Right cardiac atrium (tissue), 5 donors: ENCODE measurements around the gene ADSS1. TPM values are rescaled to one million over a fixed set of nuclear protein-coding genes. Genes with fewer than 3 reads are reported as not detected.

ENCODE experiments used
- ATAC-seq, 2 donors: fragments of 200-7000 bp; cut with Tn5 transposase; one replicate each; pipeline versions ENCODE4 v1.8.0 to v1.9.1; 2020; ENCODE audit warnings: moderate library complexity in 2 of 2, mild to moderate bottlenecking in 1 of 2
- DNase-seq, 3 donors: peaks; one replicate each; pipeline ENCODE4 v3.0.0-alpha.2; 2020
- H3K27ac ChIP-seq: one replicate; pipeline ENCODE4 v1.5.1; 2013; ENCODE audit warnings: mild to moderate bottlenecking, low read length, control low read depth, moderate library complexity
- H3K27me3 ChIP-seq: one replicate; pipeline ENCODE4 v1.6.1; 2013; ENCODE audit not compliant: control insufficient read depth, insufficient read depth
- H3K4me1 ChIP-seq: one replicate; pipeline ENCODE4 v1.6.1; 2013; ENCODE audit warnings: low read length; ENCODE audit not compliant: control insufficient read depth, insufficient read depth
- H3K4me3 ChIP-seq: one replicate; pipeline ENCODE4 v1.5.1; 2013; ENCODE audit warnings: low read length, control low read depth
- H3K9me3 ChIP-seq: one replicate; pipeline ENCODE4 v1.6.1; 2013; ENCODE audit warnings: low read length; ENCODE audit not compliant: control insufficient read depth
- WGBS: extraction: QIAGEN DNeasy Blood & Tissue Kit; methylation state at CpG from one replicate; pipeline ENCODE4 v1.1.7; 2013; 5-methylcytosine and 5-hydroxymethylcytosine counted together
- intact Hi-C, 4 donors: fragments of 100-400 bp; cut with DNase I; formaldehyde crosslinking; loops; one replicate each; pipeline versions ENCODE4 v1.11.0 to v1.14.0; 2022 to 2023
- polyA plus RNA-seq: library from polyadenylated mRNA; stranded (reverse); fragments of 200-250 nt; gene quantifications from one replicate; pipeline ENCODE4 v1.2.3, GENCODE V29; 2013
- total RNA-seq, 4 donors: library from RNA; stranded (reverse); fragmentation: NEBNext Ultra II Directional; extraction: Animal tissue kit (Norgen Biotek cat#: 25700); gene quantifications; one replicate each; pipeline ENCODE4 v1.2.1, GENCODE V29; 2021
- donor health status: healthy with polysubstance abuse.
- donor health status: DM: no; HTN: yes; CAD: no.
- donor health status: DM: no; HTN: no; CAD: no.
- donor health status: DM: no; HTN: yes; CAD: no; lungs with severe emphysema.
- donor health status: DM: yes; HTN: yes; CAD: no.

Gene ADSS1
- total and polyA plus RNA-seq, 5 donors = 156 to 217 (median 199) TPM

GRCh38 chr14:104768437-104769323 is 44.7 kb downstream of the ADSS1 start:
- no peaks in the 10 kb centered on the region for H3K9me3 ChIP-seq
- H3K27me3 ChIP-seq = no peaks in the 10 kb centered on the region
- ATAC-seq = peak; percentile 88 to 89
- intact Hi-C loops = loop anchor here (5.0 kb wide), 2 partner anchors 54 to 59 kb away; no protein-coding TSS in a partner anchor
- H3K4me1 ChIP-seq = peaks cover 2% of the 10 kb centered on the region
- WGBS = 14% methylated on average over 25 of the region's 25 CpGs
- no peak overlapping the region for H3K4me3 ChIP-seq
- H3K27ac ChIP-seq = no peak overlapping the region
- DNase-seq = peak; percentile 86 to 96 (median 96)

- Histone ChIP-seq H3K4me3 (no peak overlapping the region), H3K27ac (no peak overlapping the region), H3K9me3 (no peaks in the 10 kb centered on the region), H3K27me3 (no peaks in the 10 kb centered on the region), H3K4me1 (peaks cover 2% of the 10 kb centered on the region)
- no peak for ATAC-seq
- intact Hi-C loops = loop anchor here (5.0 kb wide), 2 partner anchors 53 to 58 kb away; no protein-coding TSS in a partner anchor
- peak in 2 of 3 donors; percentile 53 for DNase-seq
- 73% methylated on average over 18 of the region's 18 CpGs for WGBS
These were observed 45.5 kb downstream of the ADSS1 start for GRCh38 chr14:104769324-104770071.

- ATAC-seq (no peak), DNase-seq (peak in 2 of 3 donors; percentile 50 to 55)
- Histone ChIP-seq H3K4me1 (peaks cover 2% of the 10 kb centered on the region), H3K27me3 (no peaks in the 10 kb centered on the region), H3K27ac (no peak overlapping the region), H3K4me3 (no peak overlapping the region), H3K9me3 (no peaks in the 10 kb centered on the region)
- intact Hi-C loops = no loop called here
- 81% methylated on average over 24 of the region's 24 CpGs for WGBS
These were observed 46.1 kb downstream of the ADSS1 start for GRCh38 chr14:104770072-104770579.

GRCh38 chr14:104770851-104771272 is 46.8 kb downstream of the ADSS1 start:
- no peak for ATAC-seq

GRCh38 chr14:104771374-104771773 is 47.3 kb downstream of the ADSS1 start:
- H3K9me3 ChIP-seq = no peaks in the 10 kb centered on the region
- intact Hi-C loops = no loop called here
- WGBS = 96% methylated on average over 4 of the region's 4 CpGs
- DNase-seq (peak in 1 of 3 donors; percentile 44), ATAC-seq (no peak)
- no peaks in the 10 kb centered on the region for H3K27me3 ChIP-seq
- H3K4me1 ChIP-seq = peaks cover 2% of the 10 kb centered on the region
- no peak overlapping the region for H3K4me3 ChIP-seq
- H3K27ac ChIP-seq = no peak overlapping the region

More at GRCh38 chr14:104770851-104771272, 46.8 kb downstream of the ADSS1 start:
- Histone ChIP-seq H3K27ac (no peak overlapping the region), H3K4me1 (peaks cover 2% of the 10 kb centered on the region), H3K27me3 (no peaks in the 10 kb centered on the region), H3K9me3 (no peaks in the 10 kb centered on the region), H3K4me3 (no peak overlapping the region)
- intact Hi-C loops = no loop called here
- WGBS = 89% methylated on average over 5 of the region's 5 CpGs
- peak in 2 of 3 donors; percentile 45 for DNase-seq

- DNase-seq (peak in 2 of 3 donors; percentile 45), ATAC-seq (no peak)
- Histone ChIP-seq H3K4me1 (peaks cover 2% of the 10 kb centered on the region), H3K27ac (no peak overlapping the region), H3K27me3 (no peaks in the 10 kb centered on the region), H3K9me3 (no peaks in the 10 kb centered on the region), H3K4me3 (no peak overlapping the region)
- WGBS = 91% methylated on average over 34 of the region's 34 CpGs
- intact Hi-C loops = no loop called here
These were observed 48.1 kb downstream of the ADSS1 start for GRCh38 chr14:104771918-104772706.

GRCh38 chr14:104772707-104773504 is 48.9 kb downstream of the ADSS1 start:
- no peaks in the 10 kb centered on the region for H3K9me3 ChIP-seq
- DNase-seq = peak in 2 of 3 donors; percentile 56 to 58
- H3K4me1 ChIP-seq = peaks cover 2% of the 10 kb centered on the region
- H3K27me3 ChIP-seq = no peaks in the 10 kb centered on the region
- H3K27ac ChIP-seq = no peak overlapping the region
- intact Hi-C loops = no loop called here
- 94% methylated on average over 38 of the region's 38 CpGs for WGBS
- no peak overlapping the region for H3K4me3 ChIP-seq
- no peak for ATAC-seq

- 86% methylated on average over 46 of the region's 46 CpGs for WGBS
- Histone ChIP-seq H3K4me3 (no peak overlapping the region), H3K9me3 (no peaks in the 10 kb centered on the region), H3K4me1 (peaks cover under 1% of the 10 kb centered on the region), H3K27ac (no peak overlapping the region), H3K27me3 (no peaks in the 10 kb centered on the region)
- DNase-seq (peak in 2 of 3 donors; percentile 45 to 60), ATAC-seq (no peak)
- intact Hi-C loops = no loop called here
These were observed 49.8 kb downstream of the ADSS1 start for GRCh38 chr14:104773505-104774452.

GRCh38 chr14:104774453-104775072 is 50.5 kb downstream of the ADSS1 start:
- H3K4me1 ChIP-seq = no peaks in the 10 kb centered on the region
- no peaks in the 10 kb centered on the region for H3K9me3 ChIP-seq
- WGBS = 87% methylated on average over 20 of the region's 20 CpGs
- ATAC-seq = no peak
- peak in 2 of 3 donors; percentile 46 to 50 for DNase-seq
- H3K4me3 ChIP-seq = no peak overlapping the region
- H3K27me3 ChIP-seq = no peaks in the 10 kb centered on the region
- H3K27ac ChIP-seq = no peak overlapping the region
- intact Hi-C loops = no loop called here
